ENCODE measurements around the gene RERE.

DNA sequence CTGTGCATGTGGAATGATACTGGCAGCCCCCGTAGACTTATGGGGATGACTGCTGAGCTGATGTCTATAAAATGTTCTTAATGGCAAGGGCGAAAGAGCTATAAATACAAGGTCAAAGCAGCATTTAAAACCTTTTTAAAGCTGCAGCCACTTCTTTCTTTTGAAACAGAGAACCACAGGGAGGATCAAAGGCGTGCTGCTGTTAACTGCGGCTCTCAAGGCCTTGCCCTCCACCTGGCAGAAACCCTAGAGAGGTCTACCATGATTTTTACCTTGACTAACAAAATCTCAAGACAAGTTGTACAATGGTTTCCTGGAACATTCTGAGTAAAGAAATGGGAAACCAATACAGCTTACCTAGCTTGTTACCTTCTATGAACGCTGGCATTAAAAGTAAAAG, 409.8 kb downstream of the RERE start:
- TF ChIP-seq, protein P1, sequence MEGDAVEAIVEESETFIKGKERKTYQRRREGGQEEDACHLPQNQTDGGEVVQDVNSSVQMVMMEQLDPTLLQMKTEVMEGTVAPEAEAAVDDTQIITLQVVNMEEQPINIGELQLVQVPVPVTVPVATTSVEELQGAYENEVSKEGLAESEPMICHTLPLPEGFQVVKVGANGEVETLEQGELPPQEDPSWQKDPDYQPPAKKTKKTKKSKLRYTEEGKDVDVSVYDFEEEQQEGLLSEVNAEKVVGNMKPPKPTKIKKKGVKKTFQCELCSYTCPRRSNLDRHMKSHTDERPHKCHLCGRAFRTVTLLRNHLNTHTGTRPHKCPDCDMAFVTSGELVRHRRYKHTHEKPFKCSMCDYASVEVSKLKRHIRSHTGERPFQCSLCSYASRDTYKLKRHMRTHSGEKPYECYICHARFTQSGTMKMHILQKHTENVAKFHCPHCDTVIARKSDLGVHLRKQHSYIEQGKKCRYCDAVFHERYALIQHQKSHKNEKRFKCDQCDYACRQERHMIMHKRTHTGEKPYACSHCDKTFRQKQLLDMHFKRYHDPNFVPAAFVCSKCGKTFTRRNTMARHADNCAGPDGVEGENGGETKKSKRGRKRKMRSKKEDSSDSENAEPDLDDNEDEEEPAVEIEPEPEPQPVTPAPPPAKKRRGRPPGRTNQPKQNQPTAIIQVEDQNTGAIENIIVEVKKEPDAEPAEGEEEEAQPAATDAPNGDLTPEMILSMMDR (IDR thresholded peaks at IDR 0.05) = no peak
- TF ChIP-seq, protein P2, sequence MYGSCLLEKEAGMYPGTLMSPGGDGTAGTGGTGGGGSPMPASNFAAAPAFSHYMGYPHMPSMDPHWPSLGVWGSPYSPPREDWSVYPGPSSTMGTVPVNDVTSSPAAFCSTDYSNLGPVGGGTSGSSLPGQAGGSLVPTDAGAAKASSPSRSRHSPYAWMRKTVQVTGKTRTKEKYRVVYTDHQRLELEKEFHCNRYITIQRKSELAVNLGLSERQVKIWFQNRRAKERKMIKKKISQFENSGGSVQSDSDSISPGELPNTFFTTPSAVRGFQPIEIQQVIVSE (CRISPR knock-in tag; IDR thresholded peaks at IDR 0.05; ENCODE audit: borderline replicate concordance) = no peak
- TF ChIP-seq TP53 (CRISPR knock-in tag; IDR thresholded peaks at IDR 0.05) (no peak), JUN (CRISPR knock-in tag; IDR thresholded peaks at IDR 0.05) (no peak)

Measured in WTC11 (cell line).